Caco-2 (cell line): ENCODE results near the gene ZC3H6. TPM values are rescaled to one million over a fixed set of nuclear protein-coding genes. Genes with fewer than 3 reads are reported as not detected.

Experiments used
- BruUV-seq: library from RNA; stranded (reverse); fragments of 400-500 nt; replicated peaks from 2 replicates; lab custom pipeline; 2021; lab: Mats Ljungman, UMichigan
- CTCF ChIA-PET: fragments of 300-600 bp; sonication (Branson Sonifier 250); formaldehyde crosslinking; loops from one replicate; lab custom pipeline; 2022; ENCODE audit warnings: antibody characterized with exemption; lab: Charles Lee
- POLR2A ChIA-PET: fragments of 300-600 bp; sonication (Branson Sonifier 250); formaldehyde crosslinking; loops from one replicate; lab custom pipeline; 2022; ENCODE audit warnings: antibody characterized with exemption; lab: Charles Lee
- DNase-seq, 2 experiments: peaks; one replicate each; pipeline versions ENCODE4 v3.0.0 to v3.0.0-alpha.2; 2020 to 2022
- H3K27me3 ChIP-seq: replicated peaks from 2 replicates; pipeline ENCODE4 v1.6.0; 2011; ENCODE audit warnings: low read length; ENCODE audit not compliant: control insufficient read depth, insufficient read depth
- H3K36me3 ChIP-seq: 2 replicates; pipeline ENCODE4 v1.5.1; 2011; ENCODE audit warnings: low read length; ENCODE audit not compliant: control insufficient read depth, insufficient read depth
- H3K4me1 ChIP-seq: fragments of 250-450 bp; sonication (Bioruptor Pico); 2 replicates; pipeline ENCODE4 v1.5.1; 2020; ENCODE audit warnings: mild to moderate bottlenecking
- H3K4me3 ChIP-seq: 2 replicates; pipeline ENCODE4 v1.5.1; 2011; ENCODE audit warnings: low read depth, mild to moderate bottlenecking, control low read depth, low read length
- H3K9me3 ChIP-seq: fragments of 250-450 bp; sonication (Bioruptor Pico); 2 replicates; pipeline ENCODE4 v1.5.1; 2020; ENCODE audit warnings: mild to moderate bottlenecking, moderate library complexity
- H3K27ac Mint-ChIP-seq: one replicate; pipeline ENCODE4 v1.8.0; 2022; ENCODE audit warnings: mixed read lengths; ENCODE audit not compliant: unreplicated experiment
- H3K27me3 Mint-ChIP-seq: one replicate; pipeline ENCODE4 v1.8.0; 2022; ENCODE audit warnings: mixed read lengths; ENCODE audit not compliant: insufficient read depth, unreplicated experiment
- H3K36me3 Mint-ChIP-seq: one replicate; pipeline ENCODE4 v1.8.0; 2022; ENCODE audit warnings: mild to moderate bottlenecking, mixed read lengths; ENCODE audit not compliant: insufficient read depth, unreplicated experiment
- H3K4me1 Mint-ChIP-seq: one replicate; pipeline ENCODE4 v1.8.0; 2022; ENCODE audit warnings: low read depth, mixed read lengths; ENCODE audit not compliant: unreplicated experiment
- H3K4me3 Mint-ChIP-seq: one replicate; pipeline ENCODE4 v1.8.0; 2022; ENCODE audit warnings: mild to moderate bottlenecking, moderate library complexity, mixed read lengths; ENCODE audit not compliant: unreplicated experiment
- H3K9me3 Mint-ChIP-seq: one replicate; pipeline ENCODE4 v1.8.0; 2022; ENCODE audit warnings: mixed read lengths; ENCODE audit not compliant: unreplicated experiment
- CTCF ChIP-seq, 2 experiments: fragments of 200-600 bp in 1 of 2; IDR thresholded peaks; 1 replicate in 1 of 2; 2 replicates in 1 of 2; pipeline versions ENCODE4 v1.5.1 to v1.8.0; 2011 to 2022; ENCODE audit warnings: antibody characterized with exemption in 1 of 2, control low read depth in 1 of 2, inconsistent platforms in 1 of 2, low read depth in 1 of 2, low read length in 1 of 2, mild to moderate bottlenecking in 1 of 2, moderate library complexity in 1 of 2; ENCODE audit not compliant: insufficient read depth in 1 of 2, severe bottlenecking in 1 of 2, unreplicated experiment in 1 of 2
- intact Hi-C: fragments of 100-400 bp; cut with micrococcal nuclease; formaldehyde crosslinking; loops from one replicate; pipeline ENCODE4 v1.10.0; 2022; ENCODE audit not compliant: unreplicated experiment
- total RNA-seq: library from RNA; stranded (reverse); gene quantifications from 2 replicates; pipeline ENCODE4 v1.2.3, GENCODE V29; 2022

The ZC3H6 gene
- total RNA-seq, 1 experiment from 2014 or later = 1.9 TPM

- H3K4me1 ChIP-seq = peaks cover 27% of the 10 kb centered on the region
Observed at GRCh38 chr2:112290088-112290487, 14.7 kb downstream of the ZC3H6 start.

GRCh38 chr2:112290648-112291047 is 15.3 kb downstream of the ZC3H6 start:
- CTCF ChIA-PET = no interaction called here
- Histone ChIP-seq H3K9me3 (no peaks in the 10 kb centered on the region), H3K4me3 (no peak overlapping the region), H3K27me3 (no peaks in the 10 kb centered on the region), H3K36me3 (no peaks in the 10 kb centered on the region), H3K4me1 (peaks cover 27% of the 10 kb centered on the region)
- Mint-ChIP-seq H3K36me3 (no peaks in the 10 kb centered on the region), H3K4me3 (no peak overlapping the region), H3K27me3 (no peaks in the 10 kb centered on the region), H3K27ac (no peak overlapping the region), H3K9me3 (no peaks in the 10 kb centered on the region), H3K4me1 (peaks cover 19% of the 10 kb centered on the region)
- no TSS peak for BruUV-seq
- no peak for TF ChIP-seq CTCF (IDR thresholded peaks at IDR 0.05; ENCODE audit: insufficient read depth in 1 of 2, low read depth in 1 of 2, low read length in 1 of 2, severe bottlenecking in 1 of 2, unreplicated experiment in 1 of 2)
- no peak for DNase-seq
- intact Hi-C loops = no loop called here
- POLR2A ChIA-PET = no interaction called here

More at GRCh38 chr2:112290088-112290487, 14.7 kb downstream of the ZC3H6 start:
- Mint-ChIP-seq H3K27me3 (no peaks in the 10 kb centered on the region), H3K36me3 (no peaks in the 10 kb centered on the region), H3K4me3 (no peak overlapping the region), H3K27ac (no peak overlapping the region), H3K4me1 (peaks cover 19% of the 10 kb centered on the region), H3K9me3 (no peaks in the 10 kb centered on the region)
- no peaks in the 10 kb centered on the region for H3K9me3 ChIP-seq
- ChIA-PET POLR2A (no interaction called here), CTCF (no interaction called here)
- no TSS peak for BruUV-seq
- H3K36me3 ChIP-seq = no peaks in the 10 kb centered on the region
- no peak for TF ChIP-seq CTCF (IDR thresholded peaks at IDR 0.05; ENCODE audit: insufficient read depth in 1 of 2, low read depth in 1 of 2, low read length in 1 of 2, severe bottlenecking in 1 of 2, unreplicated experiment in 1 of 2)
- DNase-seq = no peak
- intact Hi-C loops = no loop called here
- H3K4me3 ChIP-seq = no peak overlapping the region
- H3K27me3 ChIP-seq = no peaks in the 10 kb centered on the region

- Mint-ChIP-seq H3K27me3 (no peaks in the 10 kb centered on the region), H3K4me1 (peaks cover 26% of the 10 kb centered on the region), H3K36me3 (no peaks in the 10 kb centered on the region), H3K9me3 (no peaks in the 10 kb centered on the region), H3K4me3 (no peak overlapping the region), H3K27ac (no peak overlapping the region)
- TF ChIP-seq CTCF (IDR thresholded peaks at IDR 0.05; ENCODE audit: insufficient read depth in 1 of 2, low read depth in 1 of 2, low read length in 1 of 2, severe bottlenecking in 1 of 2, unreplicated experiment in 1 of 2) = no peak
- ChIA-PET POLR2A (no interaction called here), CTCF (no interaction called here)
- intact Hi-C loops = no loop called here
- Histone ChIP-seq H3K9me3 (no peaks in the 10 kb centered on the region), H3K27me3 (no peaks in the 10 kb centered on the region), H3K4me1 (peaks cover 27% of the 10 kb centered on the region), H3K36me3 (no peaks in the 10 kb centered on the region), H3K4me3 (no peak overlapping the region)
- DNase-seq = no peak
- BruUV-seq = no TSS peak
Observed at GRCh38 chr2:112293636-112294401, 18.4 kb downstream of the ZC3H6 start.
